GM19240 (cell line): ENCODE results near the gene DLG5.

Source experiments
- DNase-seq: peaks from one replicate; pipeline ENCODE4 v3.0.0; 2011; ENCODE audit warnings: low spot score; ENCODE audit not compliant: insufficient read length

Gene DLG5

DNA sequence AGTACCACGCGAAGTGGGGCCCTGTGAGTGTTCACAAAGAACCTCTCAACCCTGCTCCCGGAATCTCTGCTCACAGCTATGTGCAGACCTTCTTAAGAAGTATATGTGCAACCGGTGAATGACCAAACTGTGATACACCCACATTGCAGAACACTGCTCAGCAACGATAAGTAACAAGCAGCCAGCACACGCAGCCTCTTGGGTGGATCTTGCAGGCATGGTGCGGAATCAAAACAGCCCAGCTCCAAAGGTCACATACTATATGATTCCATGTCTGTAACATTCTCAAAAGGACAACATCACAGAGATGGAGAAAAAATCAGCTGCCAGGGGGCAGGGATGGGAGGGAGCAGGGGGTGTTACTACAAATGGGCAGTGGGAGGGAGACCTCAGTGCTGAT, 101.6 kb downstream of the DLG5 start:
- no peak for DNase-seq

DNA sequence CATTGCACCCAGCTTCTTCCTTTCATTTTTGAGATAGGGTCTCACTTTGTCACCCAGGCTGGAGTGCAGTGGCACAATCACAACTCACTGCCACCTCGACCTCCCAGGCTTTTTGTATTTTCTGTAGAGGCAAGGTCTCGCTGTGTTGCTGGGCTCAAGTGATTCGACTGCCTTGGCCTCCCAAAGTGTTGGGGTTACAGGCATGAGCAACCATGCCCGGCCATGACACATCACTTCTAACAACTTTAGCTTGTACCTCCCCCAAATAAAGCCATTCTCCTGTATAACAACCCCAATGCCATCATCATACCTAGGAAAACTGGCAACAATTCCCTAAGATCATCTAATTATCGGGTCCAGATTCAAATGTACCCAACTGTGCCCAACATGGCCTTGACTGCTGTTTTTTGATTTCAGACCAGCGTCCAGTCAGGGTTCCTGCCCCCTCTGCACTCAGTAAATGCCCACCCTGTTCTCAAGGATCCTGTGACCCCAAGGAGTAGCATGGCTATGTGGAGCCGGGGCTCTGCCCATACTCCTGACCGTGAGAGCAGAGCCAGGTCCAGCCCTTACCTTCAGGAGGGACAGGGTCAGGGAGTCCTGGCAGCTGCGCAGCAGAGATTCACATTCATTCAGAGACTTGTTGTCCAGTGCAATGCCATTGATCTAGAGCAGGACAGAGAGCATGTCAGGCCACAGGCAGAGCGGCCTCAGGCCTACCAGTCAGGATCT, 102.6 kb downstream of the DLG5 start:
- no peak for DNase-seq

DNA sequence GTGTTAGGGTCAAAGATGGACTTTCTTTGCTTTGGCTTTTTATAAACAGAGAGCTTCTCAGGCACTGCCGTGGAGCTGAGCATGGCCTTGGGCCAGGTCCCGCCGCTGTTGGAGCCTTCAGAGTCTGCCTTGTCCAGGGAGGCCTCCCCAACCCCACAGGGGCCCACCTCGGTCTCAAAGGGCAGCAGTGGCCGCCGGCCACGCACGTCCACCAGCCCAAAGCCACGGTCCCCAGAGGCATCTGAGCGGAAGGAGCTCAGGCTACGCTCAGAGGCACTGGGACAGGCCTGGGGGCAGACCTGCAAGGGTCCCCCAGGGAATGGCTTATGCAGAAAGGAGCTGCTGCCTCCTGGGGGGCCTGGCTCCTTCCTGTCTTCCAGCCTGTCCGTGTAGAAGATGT, 105.0 kb downstream of the DLG5 start:
- DNase-seq: no peak

DNA sequence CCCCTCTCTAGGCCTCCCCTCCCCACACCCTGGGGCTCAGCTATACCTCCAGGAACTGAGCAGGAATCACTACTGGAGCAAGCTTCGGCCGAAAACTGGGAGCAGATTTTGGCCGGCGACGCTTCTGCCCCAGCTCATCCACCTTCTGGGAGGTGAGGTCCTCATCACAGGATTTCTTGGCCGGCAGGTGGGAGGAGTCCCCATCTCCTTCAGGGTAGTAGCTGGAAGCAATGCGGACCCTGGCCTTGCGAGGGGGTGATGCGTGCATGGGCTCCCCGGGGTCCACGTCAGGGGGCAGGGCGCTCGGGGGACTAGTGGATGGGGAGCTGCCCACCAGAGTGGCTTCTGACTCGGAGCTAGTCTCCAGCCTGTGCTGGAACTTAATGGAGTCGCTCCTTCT, 105.5 kb downstream of the DLG5 start:
- DNase-seq: no peak

DNA sequence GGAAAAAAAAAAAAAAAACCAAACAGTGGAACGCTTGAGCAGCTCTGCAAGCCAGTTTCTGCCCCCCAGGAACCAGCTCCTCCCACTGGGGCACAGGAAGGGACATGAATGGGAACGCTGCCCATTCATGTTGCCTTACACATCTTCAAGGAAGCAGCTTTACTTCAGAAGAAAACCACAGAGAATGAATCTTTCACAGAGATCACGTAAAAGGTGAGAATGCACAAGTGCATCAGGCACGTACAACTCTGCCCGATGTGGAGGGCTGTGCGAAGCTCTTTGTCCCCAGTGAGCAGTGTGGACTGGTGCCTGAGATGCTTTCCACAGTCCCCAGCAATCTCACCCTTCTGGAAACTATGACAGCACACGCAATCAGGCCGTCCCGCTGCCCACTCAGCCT, 106.2 kb downstream of the DLG5 start:
- DNase-seq: no peak

DNA sequence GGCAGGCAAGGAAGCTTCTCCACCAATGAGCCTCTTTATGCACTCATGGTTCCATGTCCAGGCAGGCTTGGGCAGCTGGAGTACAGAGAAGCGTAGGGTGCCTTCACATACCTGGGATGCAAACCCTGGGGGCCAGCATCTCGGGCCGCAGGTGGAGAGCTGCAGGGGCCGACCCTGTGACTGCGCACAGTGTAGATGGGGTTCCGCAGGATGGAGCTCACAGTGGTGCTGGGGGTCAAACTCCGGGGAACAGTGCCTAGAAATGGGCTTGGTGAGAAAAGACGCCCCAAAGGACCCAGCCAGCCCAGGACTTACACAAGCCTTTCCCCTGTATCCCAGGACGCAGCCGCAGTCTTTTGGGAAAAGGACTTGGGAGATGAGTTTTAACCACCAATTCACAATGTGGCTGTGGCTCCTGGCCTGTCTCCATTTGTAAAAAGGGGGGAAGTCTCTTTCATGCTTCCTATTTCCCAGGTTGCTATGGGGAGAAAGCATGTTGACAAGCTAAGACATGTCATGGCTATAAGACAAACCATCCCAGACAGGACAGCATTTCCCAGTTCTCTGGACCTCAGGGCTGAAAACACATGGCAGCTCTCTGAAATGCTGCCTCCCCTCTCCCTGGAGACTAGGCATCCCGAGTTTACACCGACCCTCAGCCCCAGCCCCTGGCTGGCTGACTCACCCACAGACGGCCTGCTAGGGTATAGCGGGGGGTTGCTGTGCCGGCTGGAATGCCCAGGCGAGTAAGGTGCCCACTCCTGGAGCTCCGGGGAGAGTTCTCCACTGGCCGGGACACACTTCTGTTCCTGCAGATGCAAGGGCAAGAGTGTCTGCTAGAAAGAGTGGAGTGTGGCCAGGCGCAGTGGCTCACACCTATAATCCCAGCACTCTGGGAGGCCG, 107.1 kb downstream of the DLG5 start:
- no peak for DNase-seq

DNA sequence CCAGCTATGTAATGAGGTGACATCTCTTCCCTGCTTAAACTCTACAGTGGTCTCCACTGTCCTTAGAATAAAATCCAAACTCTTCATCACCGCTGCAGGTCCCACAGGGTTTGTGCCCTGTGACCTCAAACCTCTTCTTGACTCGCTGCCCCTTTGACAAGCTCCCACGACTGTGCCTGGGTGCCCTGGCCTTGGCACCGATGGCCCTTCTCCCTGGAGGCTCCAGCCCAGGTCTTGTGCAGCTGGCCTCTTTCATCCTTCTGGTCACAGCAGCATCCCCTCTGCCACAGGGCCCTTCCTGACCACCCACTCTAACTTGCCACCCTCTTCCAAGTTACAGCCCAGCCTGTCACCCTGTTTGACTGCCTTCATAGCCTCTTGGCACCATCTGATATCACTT, 108.2 kb downstream of the DLG5 start:
- no peak for DNase-seq

DNA sequence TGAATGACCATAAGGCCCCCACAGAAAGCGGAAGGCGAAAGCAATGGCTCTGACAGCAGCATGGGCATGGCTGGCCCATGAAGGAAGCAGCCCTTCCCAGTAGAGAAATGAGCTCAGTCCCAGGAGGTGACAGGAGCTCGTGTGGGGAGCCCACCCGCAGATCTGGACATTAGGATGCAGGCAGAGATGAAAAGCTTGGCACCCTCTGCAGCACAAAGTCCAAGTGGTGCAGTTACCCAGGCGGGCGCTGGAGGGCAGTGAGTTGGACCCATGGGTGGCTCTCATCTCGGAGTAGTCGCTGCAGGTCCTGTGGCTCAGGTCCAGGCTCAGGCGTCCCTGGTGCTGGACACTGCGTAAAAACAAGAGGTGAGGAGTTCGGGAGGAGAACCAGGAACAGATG, 109.0 kb downstream of the DLG5 start:
- no peak for DNase-seq

DNA sequence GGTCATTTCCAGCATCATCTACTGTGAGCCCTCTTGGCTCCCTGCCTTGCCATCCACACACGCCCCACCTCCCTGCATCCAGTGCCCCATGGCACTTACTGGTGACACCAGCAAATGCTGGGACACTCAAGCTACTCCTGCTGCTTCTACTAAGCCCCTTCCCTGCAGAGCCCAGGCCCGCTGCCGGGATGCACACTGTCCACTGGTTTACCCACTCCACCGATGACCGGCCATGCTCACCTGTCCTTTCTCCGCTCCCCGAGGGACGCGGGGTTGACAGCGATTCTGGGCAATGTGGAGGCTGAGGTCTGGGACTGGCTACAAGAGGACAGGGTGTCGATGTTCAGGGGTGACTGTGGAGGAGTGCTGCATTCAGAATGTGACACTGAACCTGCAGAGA, 110.2 kb downstream of the DLG5 start:
- no peak for DNase-seq

DNA sequence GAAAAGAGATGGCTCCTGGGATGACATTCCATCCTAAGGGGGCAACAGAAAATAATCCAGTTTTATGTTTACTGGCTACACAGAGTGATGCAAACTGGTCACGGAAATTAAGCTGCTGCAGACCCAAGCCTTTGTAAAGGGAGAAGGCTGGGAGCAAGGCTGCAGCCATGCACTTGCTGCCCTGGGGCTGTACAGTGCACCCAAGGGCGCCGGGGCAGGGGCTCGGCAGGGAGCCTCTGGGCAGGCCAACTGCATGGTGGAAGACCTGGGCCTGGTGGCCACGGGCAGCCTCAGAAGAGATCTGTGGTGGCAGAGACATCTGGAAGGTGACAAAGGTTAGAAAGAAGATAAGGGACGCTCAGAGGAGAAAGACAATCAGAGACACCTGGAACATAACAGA, 113.8 kb downstream of the DLG5 start:
- DNase-seq: no peak

DNA sequence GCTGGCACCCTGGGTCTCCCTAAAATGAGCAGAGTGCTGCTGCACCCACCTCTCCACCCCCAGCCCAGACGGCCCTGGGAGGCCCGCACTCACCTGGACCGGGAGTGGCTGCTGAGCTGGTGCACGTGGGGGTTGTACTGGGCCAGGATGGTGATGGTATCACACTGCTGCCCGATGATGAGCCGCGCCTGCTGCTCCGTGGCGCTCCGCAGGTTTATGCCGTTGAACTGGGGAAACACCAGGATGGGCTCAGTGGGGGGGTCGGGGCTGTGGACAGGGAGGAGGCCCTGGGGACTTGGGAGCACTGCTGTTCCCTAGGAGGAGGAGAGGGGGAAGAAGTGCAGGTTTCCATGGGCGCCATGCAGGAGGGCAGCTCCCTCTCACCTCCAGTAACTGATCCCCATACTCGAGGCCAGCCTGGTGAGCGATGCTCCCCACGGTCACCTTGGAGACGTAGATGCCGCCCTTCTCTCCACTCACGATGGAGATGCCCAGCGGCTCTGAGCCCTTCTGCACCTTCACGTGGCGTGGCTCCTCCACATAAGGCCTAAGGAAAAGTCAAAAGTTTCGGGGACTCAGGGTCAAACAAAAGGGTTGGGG, 114.6 kb downstream of the DLG5 start:
- no peak for DNase-seq

DNA sequence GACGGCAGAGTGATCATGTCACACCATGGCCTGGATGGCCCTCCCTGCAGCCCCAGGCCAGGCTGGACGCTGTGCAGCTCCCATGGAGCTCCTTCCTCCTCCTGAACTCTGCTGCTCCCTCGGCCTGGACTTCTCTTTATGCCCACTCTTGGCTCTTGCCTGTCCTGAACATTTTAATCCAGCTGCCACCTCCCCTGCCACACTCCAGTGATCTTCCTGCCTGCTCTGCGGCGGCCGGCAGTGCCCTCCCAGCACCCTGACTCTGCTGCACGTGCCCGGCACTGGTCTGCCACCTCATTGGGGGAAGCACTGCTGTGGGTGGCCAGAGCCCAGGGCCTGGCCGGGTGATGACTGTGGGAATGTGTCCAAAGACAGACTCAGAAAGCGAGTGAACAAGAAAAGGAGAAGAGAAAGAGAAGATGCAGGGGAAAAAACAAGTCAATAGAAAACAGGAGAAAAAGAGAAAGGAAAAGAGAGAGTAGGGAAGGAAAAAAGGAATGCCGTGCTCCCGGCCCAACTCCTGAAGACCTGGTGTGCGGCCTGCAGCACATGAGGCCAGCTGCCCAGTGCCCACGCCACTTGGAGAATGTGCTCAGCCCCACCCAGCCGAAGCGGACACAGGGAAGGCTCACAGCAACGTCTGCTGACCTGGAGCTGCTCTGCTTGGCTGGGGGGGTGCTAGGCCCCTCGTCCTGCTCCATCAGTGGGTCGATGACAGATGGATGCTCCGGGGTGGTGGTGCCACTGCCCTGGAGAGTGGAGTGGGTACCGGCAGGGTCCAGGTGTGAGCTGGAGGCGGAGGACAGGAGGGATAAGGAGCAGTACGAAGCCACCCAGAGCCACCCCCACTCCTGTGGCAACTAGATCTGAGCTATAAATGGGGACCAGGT, 115.9 kb downstream of the DLG5 start:
- no peak for DNase-seq

DNA sequence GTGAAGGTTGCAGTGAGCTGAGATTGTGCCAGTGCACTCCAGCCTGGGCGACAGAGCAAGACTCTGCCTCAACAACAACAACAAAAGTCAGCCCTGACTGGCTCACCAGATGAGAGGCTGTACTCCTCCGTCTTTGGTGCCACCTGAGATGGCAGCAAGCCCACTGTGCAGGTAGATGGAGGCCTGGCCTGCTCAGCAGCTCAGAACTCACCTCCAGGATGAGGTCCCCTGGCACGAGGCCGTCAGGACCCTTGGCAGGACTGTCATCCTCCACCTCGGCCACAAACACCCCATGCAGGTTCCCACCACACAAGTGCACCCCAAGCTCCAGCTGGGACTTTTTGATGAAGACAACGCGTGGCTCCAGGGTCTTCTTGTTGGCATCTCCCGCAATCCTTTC, 117.2 kb downstream of the DLG5 start:
- no peak for DNase-seq

DNA sequence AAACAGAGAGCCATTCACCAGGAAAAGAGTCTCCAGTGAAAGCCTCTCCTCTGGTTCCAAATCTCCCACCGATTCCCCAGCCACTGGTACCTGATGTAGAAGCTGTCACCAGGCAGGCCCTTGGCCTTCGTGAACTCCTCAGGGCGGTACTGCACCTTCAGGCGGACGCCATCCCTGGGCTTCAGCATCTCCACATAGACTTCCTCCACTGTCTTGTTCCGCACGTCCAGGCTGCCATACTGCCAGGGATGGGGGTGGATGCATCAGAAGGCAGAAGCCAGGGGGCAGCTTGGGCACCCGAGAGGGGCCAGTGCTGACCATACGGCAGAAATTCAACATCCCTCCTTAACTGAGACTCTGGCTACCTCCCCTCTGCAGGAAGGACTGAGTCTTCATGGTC, 118.8 kb downstream of the DLG5 start:
- no peak for DNase-seq

DNA sequence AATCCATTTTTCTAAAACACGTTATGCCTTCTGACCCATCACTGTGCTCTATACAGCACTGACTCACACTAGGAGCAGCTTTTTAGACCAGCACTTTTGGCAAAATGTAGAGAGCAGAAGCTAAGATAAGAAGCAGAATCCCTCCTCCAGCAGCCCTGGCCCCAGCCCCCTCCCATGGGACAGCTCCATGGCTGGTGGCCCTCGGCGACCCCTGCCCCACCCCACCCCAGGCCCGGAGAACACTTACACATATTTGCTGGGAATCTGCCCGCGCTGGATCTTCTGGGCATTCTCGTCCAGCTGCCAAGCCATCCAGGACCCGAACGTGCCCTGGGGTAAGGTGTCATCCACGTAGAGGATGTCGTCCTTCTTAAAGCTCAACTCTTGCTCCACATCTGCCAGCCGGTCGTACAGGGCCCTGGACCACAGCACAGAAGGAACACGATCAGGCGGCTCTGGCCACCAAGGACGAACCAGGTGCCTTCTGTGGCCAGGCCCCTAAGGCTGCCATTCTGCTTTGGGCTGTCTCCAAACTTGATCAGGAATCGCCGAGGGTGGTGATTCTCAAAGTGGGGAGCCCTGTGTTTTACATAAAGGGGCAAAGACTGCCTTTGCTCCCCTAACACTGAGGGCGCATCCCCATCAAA, 119.9 kb downstream of the DLG5 start:
- DNase-seq: no peak

DNA sequence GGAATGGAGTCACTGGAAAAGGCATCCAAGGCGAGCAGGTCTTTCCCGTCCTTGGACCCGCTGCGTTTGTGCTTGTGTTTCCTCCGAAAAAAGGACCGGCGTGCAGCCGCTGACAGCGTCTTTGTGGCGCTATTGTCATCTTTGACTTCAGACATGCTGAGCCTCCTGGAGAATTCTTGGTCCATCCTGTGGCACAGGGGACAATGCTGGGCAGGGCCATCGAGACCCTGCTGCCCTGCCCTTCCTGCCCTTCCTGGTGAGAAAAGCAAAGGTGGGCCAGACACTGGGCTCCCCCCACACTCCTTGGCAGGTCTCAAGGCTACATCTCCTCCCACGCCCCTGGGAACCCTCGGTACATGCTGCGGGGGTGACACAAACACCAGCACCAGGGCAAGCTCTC, 120.9 kb downstream of the DLG5 start:
- DNase-seq: no peak

DNA sequence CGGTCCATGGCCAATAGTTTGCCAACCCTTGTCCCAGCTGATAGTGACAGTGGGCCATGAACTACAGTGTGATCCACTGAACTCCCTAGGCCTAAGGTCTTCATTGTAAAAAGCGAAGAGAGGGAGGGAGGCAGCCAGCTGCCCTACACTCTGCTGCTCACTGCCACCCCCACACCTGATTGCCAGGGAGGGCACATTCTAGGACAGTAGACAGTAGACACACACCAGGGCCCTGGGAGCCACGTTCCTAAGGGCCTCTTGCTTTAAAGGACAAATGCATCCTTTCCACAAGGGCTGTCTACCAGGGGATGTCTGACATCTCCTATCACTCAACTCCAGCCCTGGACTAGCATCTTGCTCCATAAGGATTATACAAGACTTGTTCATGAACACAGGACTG, 122.2 kb downstream of the DLG5 start:
- no peak for DNase-seq

DNA sequence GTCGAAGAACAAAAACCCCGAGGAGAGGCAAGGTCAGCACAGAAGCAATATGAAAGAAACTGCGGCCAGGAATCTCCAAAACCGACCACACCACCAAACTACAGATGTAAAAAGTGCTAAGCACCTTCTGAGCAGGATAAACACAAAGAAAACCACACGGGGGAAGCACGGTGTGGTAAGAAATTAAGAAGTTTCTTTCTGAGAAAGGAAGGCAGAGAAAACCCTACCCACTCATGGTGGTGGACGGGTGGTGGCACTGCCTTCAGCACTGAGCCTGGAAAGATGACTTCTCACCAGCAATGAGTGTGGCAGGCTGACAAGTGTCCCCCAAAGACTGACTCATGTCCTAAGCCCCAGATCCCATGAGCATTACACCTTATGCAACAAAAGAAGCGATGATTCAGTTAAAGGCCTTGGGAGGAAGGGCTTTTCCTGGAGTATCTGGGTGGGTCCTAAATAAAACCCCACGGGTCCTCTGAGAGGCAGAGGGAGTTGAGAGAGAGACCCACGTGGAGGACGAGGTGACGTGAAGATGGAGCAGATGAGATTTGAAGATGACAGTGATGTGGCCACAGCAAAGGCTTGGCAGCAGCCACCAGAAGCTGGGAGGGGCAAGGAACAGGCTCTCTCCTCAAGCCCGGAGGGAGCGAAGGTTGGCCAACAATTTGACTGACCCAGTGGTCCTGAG, 124.9 kb downstream of the DLG5 start:
- DNase-seq: no peak

DNA sequence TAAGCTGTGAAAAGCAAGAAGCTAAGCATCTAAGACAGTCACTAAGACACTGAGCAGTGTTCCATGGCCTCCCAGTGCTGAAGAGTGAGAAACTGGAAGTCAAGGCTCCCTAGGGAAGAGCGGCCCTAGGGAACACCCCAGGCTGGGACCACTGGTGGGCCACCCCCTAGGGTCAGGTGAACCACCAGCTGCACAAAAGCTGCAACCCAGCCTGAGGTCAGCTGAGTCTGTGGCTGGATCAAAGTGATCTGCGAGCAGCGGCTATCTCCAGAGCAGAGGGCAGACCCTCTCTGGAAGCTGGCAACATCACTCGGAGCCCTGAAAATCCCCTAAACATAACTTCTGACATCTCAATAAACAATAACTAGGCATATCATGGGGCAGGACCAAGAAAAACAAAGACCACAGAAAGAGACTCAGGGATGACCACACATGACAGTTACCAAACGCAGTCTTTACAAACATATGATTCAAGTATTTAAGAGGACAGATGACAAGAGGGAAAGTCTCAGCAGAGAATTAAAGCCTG, 125.8 kb downstream of the DLG5 start:
- DNase-seq: no peak

DNA sequence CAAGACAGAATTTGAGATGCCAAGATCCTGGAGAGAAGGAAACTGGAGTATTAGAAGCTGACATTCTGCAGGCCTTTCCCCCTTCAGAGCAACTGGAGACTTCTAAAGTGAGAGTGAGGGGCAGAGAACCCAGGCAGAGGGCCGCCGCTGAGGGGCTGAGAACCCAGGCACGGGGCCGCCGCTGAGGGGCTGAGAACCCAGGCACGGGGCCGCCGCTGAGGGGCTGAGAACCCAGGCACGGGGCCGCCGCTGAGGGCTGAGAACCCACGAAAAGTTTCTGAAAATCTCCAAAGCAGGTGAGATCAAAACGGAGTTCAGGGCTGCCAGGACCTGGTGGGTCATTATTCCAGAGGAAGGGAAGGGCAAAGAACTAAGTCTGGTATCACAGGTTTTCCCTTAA, 126.2 kb downstream of the DLG5 start:
- DNase-seq: no peak
